ENCODE results near the gene RBBP4.

Gene RBBP4

DNA sequence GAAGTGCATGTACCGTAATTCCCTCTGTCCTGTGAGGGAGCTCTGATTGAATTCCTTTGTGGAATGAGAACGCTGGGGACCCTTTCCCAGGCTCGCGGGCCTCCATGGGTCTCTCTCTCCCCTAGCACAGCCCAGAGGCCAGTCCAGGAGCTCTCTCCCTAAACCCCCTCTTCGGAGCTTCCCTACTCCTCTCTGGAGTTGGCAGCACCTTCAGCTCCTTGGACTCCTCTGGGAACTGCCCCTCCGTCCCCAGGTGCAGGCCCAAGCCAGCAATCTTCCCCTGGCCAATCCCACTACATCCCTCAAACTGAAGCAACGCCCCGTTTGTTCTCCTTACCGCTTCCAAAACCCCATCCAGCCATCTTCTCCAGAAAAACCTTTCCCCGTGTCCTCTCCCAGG is 62.1 kb downstream of the RBBP4 start:
- Histone ChIP-seq H3K36me3 (replicated peaks; ENCODE audit: insufficient read depth, low read length) (no peaks in the 10 kb centered on the region), H3K4me2 (ENCODE audit: low read depth, low read length) (no peak overlapping the region), H3K9me2 (replicated peaks; ENCODE audit: insufficient read depth, low read length) (no peaks in the 10 kb centered on the region), H4K20me1 (ENCODE audit: insufficient read depth, low read length) (no peaks in the 10 kb centered on the region), H3K9ac (ENCODE audit: low read length) (no peak overlapping the region), H3K4me1 (ENCODE audit: low read length) (peaks cover 13% of the 10 kb centered on the region), H3F3A (ENCODE audit: insufficient read depth, low read length) (no peaks in the 10 kb centered on the region), H3K4me3 (ENCODE audit: low read length) (no peak overlapping the region), H3K9me3 (replicated peaks; ENCODE audit: insufficient read depth, low read length) (no peaks in the 10 kb centered on the region), H2AFZ (ENCODE audit: low read length) (no peak overlapping the region), H3K27me3 (replicated peaks; ENCODE audit: insufficient read depth, low read length) (no peaks in the 10 kb centered on the region), H3K27ac (ENCODE audit: low read length) (no peak overlapping the region), H3K79me2 (ENCODE audit: low read length) (no peaks in the 10 kb centered on the region)
- no peak for TF ChIP-seq EZH2 (optimal IDR thresholded peaks at IDR 0.05; ENCODE audit: low read depth, low read length)
- TF ChIP-seq EZH2phosphoT487 (IDR thresholded peaks at IDR 0.05; ENCODE audit: low read length) = no peak
- TF ChIP-seq CTCF (IDR thresholded peaks at IDR 0.05; ENCODE audit: low read length) = no peak
- DNase-seq = no peak

DNA sequence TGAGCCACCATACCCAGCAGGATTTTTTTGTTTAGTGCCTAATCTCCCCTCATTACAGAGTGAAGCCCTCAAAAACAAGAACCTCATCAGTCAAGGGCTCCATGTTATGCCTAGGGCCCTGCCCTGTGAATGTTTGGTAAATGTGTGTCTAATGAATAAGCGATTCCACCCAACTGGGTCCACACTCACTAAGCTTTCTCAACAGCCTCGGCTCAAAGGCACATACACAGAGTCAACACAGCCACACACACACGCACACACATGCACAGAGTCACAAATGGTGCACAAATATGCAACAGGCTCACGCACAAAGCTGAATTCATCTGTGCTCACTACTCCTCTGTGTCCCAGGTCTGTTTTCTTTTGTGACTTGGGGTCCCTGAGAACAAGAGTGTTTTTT is 63.3 kb downstream of the RBBP4 start:
- Histone ChIP-seq H3K9ac (ENCODE audit: low read length) (no peak overlapping the region), H3K36me3 (replicated peaks; ENCODE audit: insufficient read depth, low read length) (no peaks in the 10 kb centered on the region), H3F3A (ENCODE audit: insufficient read depth, low read length) (no peaks in the 10 kb centered on the region), H3K79me2 (ENCODE audit: low read length) (no peaks in the 10 kb centered on the region), H3K9me2 (replicated peaks; ENCODE audit: insufficient read depth, low read length) (no peaks in the 10 kb centered on the region), H3K4me3 (ENCODE audit: low read length) (no peak overlapping the region), H2AFZ (ENCODE audit: low read length) (no peak overlapping the region), H3K27ac (ENCODE audit: low read length) (no peak overlapping the region), H4K20me1 (ENCODE audit: insufficient read depth, low read length) (no peaks in the 10 kb centered on the region), H3K9me3 (replicated peaks; ENCODE audit: insufficient read depth, low read length) (no peaks in the 10 kb centered on the region), H3K4me2 (ENCODE audit: low read depth, low read length) (no peak overlapping the region), H3K27me3 (replicated peaks; ENCODE audit: insufficient read depth, low read length) (no peaks in the 10 kb centered on the region), H3K4me1 (ENCODE audit: low read length) (peaks cover 13% of the 10 kb centered on the region)
- no peak for TF ChIP-seq EZH2phosphoT487 (IDR thresholded peaks at IDR 0.05; ENCODE audit: low read length)
- TF ChIP-seq EZH2 (optimal IDR thresholded peaks at IDR 0.05; ENCODE audit: low read depth, low read length) = no peak
- no peak for TF ChIP-seq CTCF (IDR thresholded peaks at IDR 0.05; ENCODE audit: low read length)
- DNase-seq = no peak

- Histone ChIP-seq H3F3A (ENCODE audit: insufficient read depth, low read length) (no peaks in the 10 kb centered on the region), H3K4me3 (ENCODE audit: low read length) (no peak overlapping the region), H3K4me1 (ENCODE audit: low read length) (peaks cover 13% of the 10 kb centered on the region), H3K79me2 (ENCODE audit: low read length) (no peaks in the 10 kb centered on the region), H3K36me3 (replicated peaks; ENCODE audit: insufficient read depth, low read length) (no peaks in the 10 kb centered on the region), H3K9me3 (replicated peaks; ENCODE audit: insufficient read depth, low read length) (no peaks in the 10 kb centered on the region), H2AFZ (ENCODE audit: low read length) (peak overlapping the region; percentile 69), H4K20me1 (ENCODE audit: insufficient read depth, low read length) (no peaks in the 10 kb centered on the region), H3K9ac (ENCODE audit: low read length) (no peak overlapping the region), H3K9me2 (replicated peaks; ENCODE audit: insufficient read depth, low read length) (no peaks in the 10 kb centered on the region), H3K27me3 (replicated peaks; ENCODE audit: insufficient read depth, low read length) (no peaks in the 10 kb centered on the region), H3K27ac (ENCODE audit: low read length) (no peak overlapping the region), H3K4me2 (ENCODE audit: low read depth, low read length) (no peak overlapping the region; the same call in 1 of the 2 replicates)
- TF ChIP-seq CTCF (IDR thresholded peaks at IDR 0.05; ENCODE audit: low read length) = no peak
- TF ChIP-seq EZH2 (optimal IDR thresholded peaks at IDR 0.05; ENCODE audit: low read depth, low read length) = no peak
- no peak for TF ChIP-seq EZH2phosphoT487 (IDR thresholded peaks at IDR 0.05; ENCODE audit: low read length)
- no peak for DNase-seq
These were observed 64.9 kb downstream of the RBBP4 start for GRCh38 chr1:32715901-32716311.
